HG03064 (cell line): ENCODE data around the gene MTERF1.
"Not testable (repeated sequence)": the region's sequence is repeated elsewhere in the genome, so short reads cannot be mapped to it uniquely, and the experiment has no call there.

Experiments
- ATAC-seq: cut with Tn5 transposase; IDR thresholded peaks from one replicate; pipeline ENCODE4 v1.9.1; 2021; ENCODE audit warnings: low read depth; ENCODE audit not compliant: unreplicated experiment

The MTERF1 gene

DNA sequence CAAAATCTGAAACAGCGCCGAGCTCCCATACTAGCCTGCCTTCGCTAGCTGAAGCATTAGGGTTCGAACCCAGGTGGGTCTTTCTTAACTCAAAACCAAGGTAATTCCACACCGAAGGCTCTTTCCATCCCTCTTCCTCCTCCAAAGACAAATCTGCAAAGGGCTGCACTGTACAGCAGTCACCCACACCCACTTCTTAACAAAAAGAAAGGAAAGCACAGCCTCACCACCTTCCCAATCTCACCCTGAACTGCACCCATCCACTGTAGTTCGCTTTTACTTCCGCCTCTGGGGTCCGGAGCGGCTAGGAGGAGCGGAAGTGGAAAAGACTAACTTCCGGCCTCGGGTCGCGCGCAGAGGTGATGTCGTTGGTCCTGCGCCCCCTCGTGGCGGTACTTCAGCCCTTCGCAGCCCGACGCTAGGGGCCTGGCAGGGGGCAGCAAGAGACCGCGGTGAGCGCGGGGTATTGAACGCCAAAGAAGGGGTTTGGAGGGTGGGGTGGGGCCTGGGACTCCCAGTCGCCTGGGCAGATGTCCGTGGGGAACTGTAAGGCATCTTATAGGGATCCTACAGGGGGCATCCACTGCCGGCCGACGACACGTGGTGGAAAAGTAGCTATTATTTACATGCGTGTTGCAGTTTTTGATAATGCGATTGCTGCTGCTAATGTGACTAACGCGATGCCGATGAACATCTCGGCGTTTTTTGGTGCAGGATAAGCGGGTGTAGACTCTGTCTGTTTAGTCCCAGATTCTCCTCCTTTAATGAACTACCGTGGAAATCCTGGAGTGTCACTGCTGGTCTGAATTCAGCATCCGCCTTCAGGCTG lies at the start of gene MTERF1:
TSS of gene MTERF1 (minus strand) at position 290 of the 829 bp plus-strand sequence. CDS start 619 bp downstream, outside the sequence.
- ATAC-seq, result peak; percentile 99

- no peak for ATAC-seq
These were observed 49.0 kb upstream of the MTERF1 start for GRCh38 chr7:91929463-91929862.

DNA sequence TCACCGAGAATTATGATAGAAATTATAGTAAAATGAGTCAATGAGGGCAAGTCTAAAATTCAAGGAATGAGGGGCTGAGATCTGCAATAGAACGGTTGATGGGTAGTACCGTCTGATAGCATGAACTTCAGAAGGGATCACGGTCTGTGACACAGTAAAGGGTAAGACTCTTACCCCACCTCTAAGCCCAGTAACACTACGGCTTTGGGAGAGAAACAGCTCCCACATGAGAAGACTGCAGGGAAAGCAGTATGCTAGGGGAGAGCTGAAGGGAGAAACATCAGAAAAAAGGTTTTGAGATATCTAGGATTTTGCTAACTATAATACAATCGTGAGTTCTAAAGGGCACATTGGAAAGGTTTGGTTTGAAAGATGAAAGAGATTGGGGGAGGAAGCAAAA lies 47.4 kb upstream of the MTERF1 start:
- ATAC-seq, result no peak

- ATAC-seq, result no peak
These were observed 42.4 kb upstream of the MTERF1 start for GRCh38 chr7:91922857-91923256.

DNA sequence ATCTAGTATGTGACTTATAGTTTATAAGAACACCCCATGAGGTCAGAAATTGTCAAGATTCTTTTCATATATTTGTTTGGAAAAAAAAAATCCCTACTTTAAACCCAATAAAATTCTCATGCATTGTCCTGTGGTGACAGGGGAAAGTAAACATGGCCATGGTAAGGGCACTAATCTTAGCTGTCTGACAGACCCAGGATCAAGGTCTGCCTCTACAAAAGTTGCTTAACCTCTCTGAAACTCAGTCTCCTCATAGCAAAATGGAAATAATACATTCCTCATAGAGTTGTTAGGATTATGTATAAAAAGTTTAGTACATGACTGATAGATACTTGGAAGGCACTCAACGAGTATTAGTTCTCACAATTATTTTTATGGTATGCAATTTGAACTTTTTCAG lies 37.9 kb upstream of the MTERF1 start:
- no peak for ATAC-seq

DNA sequence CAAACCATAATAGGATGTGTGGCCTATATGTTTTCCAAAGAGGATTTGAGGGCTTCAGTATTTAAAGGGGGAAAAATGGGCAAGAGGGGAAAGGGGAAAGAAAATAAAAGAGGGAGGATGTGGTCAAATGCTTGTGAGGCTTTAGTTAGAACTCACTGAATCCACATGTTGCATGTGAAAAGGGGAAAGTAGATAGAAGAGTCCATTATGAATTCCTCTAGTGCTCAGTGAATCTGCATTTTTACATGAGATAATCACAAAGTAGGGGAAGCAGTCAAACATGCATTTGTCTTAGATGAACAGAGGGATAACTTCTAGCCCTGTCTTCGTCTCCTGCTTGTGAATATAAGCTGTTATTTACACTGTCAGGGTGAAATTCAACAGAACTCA lies 35.5 kb upstream of the MTERF1 start:
- no peak for ATAC-seq

DNA sequence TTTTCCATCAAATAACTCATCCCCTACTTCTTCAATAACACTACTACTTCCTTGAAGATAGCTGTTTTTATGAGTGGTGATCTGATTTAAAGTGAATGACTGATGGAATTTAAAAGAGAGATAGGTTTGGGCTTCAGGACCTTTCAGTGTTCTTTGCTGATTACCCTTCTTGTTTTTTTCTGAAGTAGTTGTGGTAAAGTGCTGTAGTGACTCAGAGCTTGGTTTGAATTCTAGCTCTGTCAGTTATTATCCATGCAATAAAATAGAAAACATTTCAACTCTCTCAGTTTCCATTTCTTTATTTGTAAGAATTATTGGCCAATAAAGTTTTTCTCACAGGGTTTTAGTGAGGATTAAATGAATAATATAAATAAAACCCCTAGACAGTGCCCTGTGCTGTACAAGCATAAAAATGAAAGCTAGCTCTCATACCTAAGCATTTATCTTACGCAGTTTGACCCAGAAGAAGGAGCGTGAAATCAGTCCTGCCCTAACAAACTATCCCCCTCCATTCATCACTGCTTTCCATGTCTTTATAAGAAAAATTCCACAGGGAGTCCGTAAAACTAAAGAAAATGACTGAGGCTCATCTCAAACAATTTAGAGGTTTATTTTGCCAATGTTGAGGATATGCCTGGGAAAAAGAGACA lies 35.0 kb upstream of the MTERF1 start:
- ATAC-seq, result no peak

- ATAC-seq, result no peak
These were observed 33.1 kb upstream of the MTERF1 start for GRCh38 chr7:91913612-91914011.

- ATAC-seq, result no peak
These were observed 32.0 kb upstream of the MTERF1 start for GRCh38 chr7:91912494-91912893.

DNA sequence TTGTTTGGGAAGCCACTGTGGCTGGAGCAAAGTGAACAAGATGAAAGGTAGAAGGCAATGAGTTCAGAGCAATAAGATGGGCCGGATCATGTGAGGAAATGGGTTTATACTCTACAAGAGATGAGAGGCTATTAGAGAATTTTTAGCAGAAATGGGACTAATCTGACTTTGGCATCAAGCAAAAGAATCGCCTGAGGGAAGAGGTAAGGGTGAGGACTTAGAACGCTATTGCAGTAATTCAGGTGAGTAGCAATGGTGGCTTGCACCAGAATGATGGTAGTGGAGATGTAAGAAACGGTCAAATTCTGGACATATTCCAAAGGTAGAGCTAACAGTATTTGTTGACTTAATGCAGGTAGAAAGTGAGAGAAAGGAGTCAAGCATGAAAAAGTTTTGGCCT lies 30.6 kb upstream of the MTERF1 start:
- no peak for ATAC-seq

DNA sequence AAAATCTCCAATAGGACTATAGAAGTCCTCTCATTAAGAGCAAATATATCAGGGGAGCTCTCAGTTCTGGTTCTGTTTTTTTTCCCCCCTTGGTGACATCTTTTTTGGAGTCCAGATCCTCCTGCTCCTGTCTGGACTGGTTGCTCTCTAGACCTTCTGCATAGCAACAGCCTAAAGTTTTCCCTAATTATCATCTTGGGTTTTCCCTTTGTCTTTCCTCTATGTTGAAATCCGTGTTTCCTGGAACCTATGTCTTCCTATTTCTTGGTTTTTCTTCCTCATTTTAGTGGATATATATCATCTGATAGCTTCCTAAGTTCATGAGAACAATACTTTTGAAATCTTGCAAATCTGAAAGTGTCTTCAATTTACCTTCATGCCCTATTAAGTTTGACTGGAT lies 29.7 kb upstream of the MTERF1 start:
- no peak for ATAC-seq

GRCh38 chr7:91899563-91899962 lies 19.1 kb upstream of the MTERF1 start:
- no peak for ATAC-seq

- ATAC-seq, result no peak
These were observed 17.9 kb upstream of the MTERF1 start for GRCh38 chr7:91898240-91898992.

DNA sequence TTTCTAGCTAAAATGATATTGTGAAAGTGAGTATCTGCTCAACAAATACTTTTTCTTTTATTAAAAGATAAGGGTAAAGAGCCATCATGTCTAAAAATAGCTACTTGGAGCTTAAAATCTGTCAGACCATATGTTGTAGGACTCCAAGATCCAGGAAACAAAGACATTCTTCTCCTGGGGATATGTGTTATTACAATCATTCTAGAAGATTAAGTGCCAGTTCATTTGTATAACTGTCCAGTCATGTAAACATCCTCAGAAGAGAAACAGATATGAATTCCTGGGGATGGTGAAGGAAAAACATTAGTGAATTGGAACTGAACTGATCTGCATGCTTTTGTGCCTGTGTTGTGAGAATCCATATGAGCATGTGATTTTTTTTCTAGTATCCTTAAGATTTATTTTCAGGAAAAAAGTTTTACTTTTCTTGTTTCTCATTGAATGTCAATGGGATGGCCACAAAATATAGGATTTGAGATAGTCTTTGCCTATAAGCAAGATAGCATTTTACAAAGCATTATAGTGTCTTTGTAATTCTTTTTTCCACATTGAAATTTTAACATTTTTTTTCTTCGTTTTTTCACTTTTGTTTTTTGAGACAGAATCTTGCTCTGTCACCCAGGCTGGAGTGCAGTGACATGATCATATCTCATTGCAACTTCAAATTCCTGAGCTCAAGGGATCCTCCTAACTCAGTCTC lies 14.4 kb upstream of the MTERF1 start:
- ATAC-seq, result no peak

DNA sequence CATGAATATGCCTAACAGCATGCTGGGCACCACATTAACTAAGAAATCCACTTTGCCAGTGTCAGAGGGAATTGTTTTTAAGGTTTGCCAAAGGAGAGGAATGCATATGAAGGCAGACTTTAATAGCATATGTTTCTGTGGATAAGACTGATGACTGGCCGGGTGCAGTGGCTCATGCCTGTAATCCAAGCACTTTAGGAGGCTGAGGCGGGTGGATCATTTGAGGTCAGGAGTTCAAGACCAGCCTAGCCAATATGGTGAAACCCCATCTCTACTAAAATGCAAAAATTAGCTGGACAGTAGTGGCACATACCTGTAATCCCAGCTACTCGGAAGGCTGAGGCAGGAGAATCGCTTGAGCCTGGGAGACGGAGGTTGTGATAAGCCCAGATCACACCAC lies 13.2 kb upstream of the MTERF1 start:
- not testable (repeated sequence) for ATAC-seq

- no peak for ATAC-seq
These were observed 12.4 kb upstream of the MTERF1 start for GRCh38 chr7:91892821-91893340.

DNA sequence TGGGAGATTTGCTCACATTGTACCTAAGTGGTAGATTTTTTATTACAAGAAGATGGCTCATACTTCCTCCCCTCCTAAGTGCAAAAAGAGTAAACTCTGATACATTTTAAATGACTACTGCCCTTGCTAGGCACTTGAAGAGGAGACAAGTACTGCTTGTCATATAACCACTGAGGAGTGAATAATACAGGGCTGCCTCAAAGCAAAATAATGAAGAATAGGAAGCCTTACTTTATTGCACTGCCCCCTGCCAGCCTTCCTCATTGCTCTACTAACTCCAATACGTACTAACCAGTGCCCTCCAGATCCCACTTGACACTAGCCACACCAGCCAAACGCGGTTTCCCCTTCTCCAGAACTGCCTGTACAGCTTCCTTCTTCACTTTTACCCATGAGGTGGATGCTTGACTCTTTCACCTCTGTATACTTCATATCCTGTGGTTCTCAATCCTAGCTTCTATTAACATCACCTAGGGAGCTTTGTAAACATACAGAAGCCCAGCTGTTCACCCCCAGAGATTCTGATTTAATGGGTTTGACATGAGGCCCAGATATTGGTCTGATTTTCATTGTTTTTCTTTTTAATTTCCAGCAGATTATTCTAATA lies 11.7 kb upstream of the MTERF1 start:
- ATAC-seq, result no peak

- not testable (repeated sequence) for ATAC-seq
These were observed 8.0 kb upstream of the MTERF1 start for GRCh38 chr7:91888271-91889175.
